ENCODE measurements around the gene EFNA4.

Gene EFNA4

GRCh38 chr1:155026588-155026987 lies 37.0 kb upstream of the EFNA4 start (continued):
- TF ChIP-seq SP7 (tag by site-specific recombination; IDR thresholded peaks at IDR 0.05) = no peak
- TF ChIP-seq ZNF157 (tag by site-specific recombination; IDR thresholded peaks at IDR 0.05) = no peak
- no peak for TF ChIP-seq ZNF23 (tag by site-specific recombination; IDR thresholded peaks at IDR 0.05; ENCODE audit: borderline replicate concordance)
- no peak for TF ChIP-seq ZNF529 (tag by site-specific recombination; IDR thresholded peaks at IDR 0.05; ENCODE audit: insufficient replicate concordance)
- no peak for TF ChIP-seq ZNF473 (tag by site-specific recombination; IDR thresholded peaks at IDR 0.05)
- no peak for TF ChIP-seq ZNF391 (tag by site-specific recombination; IDR thresholded peaks at IDR 0.05; ENCODE audit: borderline replicate concordance, low read depth)
- no peak for TF ChIP-seq ZFP37 (tag by site-specific recombination; IDR thresholded peaks at IDR 0.05)
- no peak for TF ChIP-seq KLF7 (tag by site-specific recombination; IDR thresholded peaks at IDR 0.05; ENCODE audit: borderline replicate concordance)
- no peak for TF ChIP-seq ZNF184 (tag by site-specific recombination; IDR thresholded peaks at IDR 0.05)
- no peak for TF ChIP-seq ZNF785 (tag by site-specific recombination; IDR thresholded peaks at IDR 0.05)
- TF ChIP-seq ZNF169 (tag by site-specific recombination; IDR thresholded peaks at IDR 0.05) = no peak

GRCh38 chr1:155029513-155030242 lies 33.9 kb upstream of the EFNA4 start:
- ChIA-PET CTCF (interaction anchor here (0.7 to 1.4 kb wide), 5 partner anchors 8 to 143 kb away, joined by 3 to 6 read pairs (median 4); partner anchors contain the start of genes FLAD1 and KRTCAP2), POLR2A (interaction anchor here (1.3 kb wide), 1 partner anchor 36 kb away, joined by 3 read pairs; no protein-coding TSS in a partner anchor)
- no peaks in the 10 kb centered on the region for H3K9me3 ChIP-seq (ENCODE audit: control insufficient read depth, insufficient read depth, low read depth, low read length)
- no peaks in the 10 kb centered on the region for H3K36me3 ChIP-seq (ENCODE audit: control insufficient read depth in 2 of 2, insufficient read depth in 1 of 2, low read length in 2 of 2)
- H3K27ac ChIP-seq (ENCODE audit: extremely low read depth, low read depth, low read length) = no peak overlapping the region
- no peak for TF ChIP-seq ZNF670 (tag by site-specific recombination; IDR thresholded peaks at IDR 0.05; ENCODE audit: low read depth)
- TF ChIP-seq FEZF1 (tag by site-specific recombination; IDR thresholded peaks at IDR 0.05) = no peak
- TF ChIP-seq ZNF335 (tag by site-specific recombination; conservative IDR thresholded peaks at IDR 0.05) = no peak
- no peak for TF ChIP-seq ZNF621 (tag by site-specific recombination; IDR thresholded peaks at IDR 0.05)
- TF ChIP-seq ZBTB44 (tag by site-specific recombination; IDR thresholded peaks at IDR 0.05) = no peak
- no peak for TF ChIP-seq HOXA7 (CRISPR knock-in tag; IDR thresholded peaks at IDR 0.05; ENCODE audit: borderline replicate concordance)
- no peak for TF ChIP-seq ZNF785 (tag by site-specific recombination; IDR thresholded peaks at IDR 0.05)
- no peak for TF ChIP-seq ZFP3 (tag by site-specific recombination; IDR thresholded peaks at IDR 0.05; ENCODE audit: low read depth)
- TF ChIP-seq ZNF555 (tag by site-specific recombination; conservative IDR thresholded peaks at IDR 0.05) = no peak
- no peak for TF ChIP-seq ZNF146 (tag by site-specific recombination; IDR thresholded peaks at IDR 0.05)
- TF ChIP-seq ZFP37 (tag by site-specific recombination; IDR thresholded peaks at IDR 0.05) = no peak
- H3K4me3 ChIP-seq (ENCODE audit: low read depth, low read length) = no peak overlapping the region
- H3K4me1 ChIP-seq (ENCODE audit: control insufficient read depth, insufficient read depth, low read length) = no peaks in the 10 kb centered on the region

- ChIA-PET POLR2A (interaction anchor here (1.3 kb wide), 1 partner anchor 13 kb away, joined by 3 read pairs; no protein-coding TSS in a partner anchor), CTCF (interaction anchor here (0.7 to 1.3 kb wide), 4 partner anchors 9 to 14 kb away, joined by 4 to 6 read pairs (median 4); no protein-coding TSS in a partner anchor)
- H3K27ac ChIP-seq (ENCODE audit: extremely low read depth, low read depth, low read length) = no peak overlapping the region
- no peaks in the 10 kb centered on the region for H3K4me1 ChIP-seq (ENCODE audit: control insufficient read depth, insufficient read depth, low read length)
- TF ChIP-seq ZNF670 (tag by site-specific recombination; IDR thresholded peaks at IDR 0.05; ENCODE audit: low read depth) (no peak), ZNF341 (tag by site-specific recombination; IDR thresholded peaks at IDR 0.05; ENCODE audit: low read depth) (peak; percentile 59)
- H3K9me3 ChIP-seq (ENCODE audit: control insufficient read depth, insufficient read depth, low read depth, low read length) = no peaks in the 10 kb centered on the region
- no peak overlapping the region for H3K4me3 ChIP-seq (ENCODE audit: low read depth, low read length)
- no peaks in the 10 kb centered on the region for H3K36me3 ChIP-seq (ENCODE audit: control insufficient read depth in 2 of 2, insufficient read depth in 1 of 2, low read length in 2 of 2)
Measured at GRCh38 chr1:155030243-155030795, 33.2 kb upstream of the EFNA4 start.
